Measurements from ENCODE around the gene BIN2.
A peak's percentile ranks its signal among the peaks of the same experiment; 100 is the strongest.
"Not testable (repeated sequence)": the region's sequence is repeated elsewhere in the genome, so short reads cannot be mapped to it uniquely, and the experiment has no call there.

BIN2 gene

DNA sequence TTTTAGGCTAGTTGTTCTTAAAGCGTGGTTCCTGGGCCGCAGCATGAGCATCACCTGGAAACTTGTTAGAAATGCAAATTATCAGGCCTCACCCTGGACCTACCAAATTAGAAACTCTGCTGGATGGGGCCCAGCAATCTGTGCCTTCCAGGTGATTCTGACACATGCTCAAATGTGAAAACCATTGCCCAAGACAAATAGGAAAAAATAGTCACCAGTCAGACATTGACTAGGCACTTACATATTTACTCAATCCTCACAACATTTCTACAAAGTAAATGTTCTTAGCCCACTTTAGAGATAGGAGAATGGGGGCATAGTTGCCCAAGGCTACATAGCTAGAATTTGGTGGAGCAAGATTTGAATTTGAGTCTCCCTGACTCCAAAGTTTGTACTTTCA, 19.2 kb upstream of the BIN2 start:
- DNase-seq, result no peak

DNA sequence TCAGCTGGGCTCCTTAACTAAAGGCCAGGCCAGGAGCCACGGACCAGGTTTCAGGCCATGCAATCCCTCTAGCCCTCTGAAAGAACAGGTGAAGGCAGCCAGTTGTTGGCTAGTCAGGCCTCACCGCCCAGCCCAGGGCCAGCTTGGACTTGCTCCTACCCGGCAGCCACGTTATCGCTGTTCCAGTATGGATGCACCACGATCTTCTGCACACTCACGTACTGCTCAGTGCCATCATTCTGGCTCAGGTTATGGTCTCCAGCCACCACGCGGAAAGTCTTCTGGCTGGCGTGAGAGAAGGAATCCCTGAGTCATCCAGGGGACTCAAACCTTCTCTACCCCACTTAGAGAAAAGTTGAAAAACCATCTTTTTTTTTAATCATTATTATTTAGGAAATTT, 18.4 kb upstream of the BIN2 start:
- DNase-seq, result no peak

DNA sequence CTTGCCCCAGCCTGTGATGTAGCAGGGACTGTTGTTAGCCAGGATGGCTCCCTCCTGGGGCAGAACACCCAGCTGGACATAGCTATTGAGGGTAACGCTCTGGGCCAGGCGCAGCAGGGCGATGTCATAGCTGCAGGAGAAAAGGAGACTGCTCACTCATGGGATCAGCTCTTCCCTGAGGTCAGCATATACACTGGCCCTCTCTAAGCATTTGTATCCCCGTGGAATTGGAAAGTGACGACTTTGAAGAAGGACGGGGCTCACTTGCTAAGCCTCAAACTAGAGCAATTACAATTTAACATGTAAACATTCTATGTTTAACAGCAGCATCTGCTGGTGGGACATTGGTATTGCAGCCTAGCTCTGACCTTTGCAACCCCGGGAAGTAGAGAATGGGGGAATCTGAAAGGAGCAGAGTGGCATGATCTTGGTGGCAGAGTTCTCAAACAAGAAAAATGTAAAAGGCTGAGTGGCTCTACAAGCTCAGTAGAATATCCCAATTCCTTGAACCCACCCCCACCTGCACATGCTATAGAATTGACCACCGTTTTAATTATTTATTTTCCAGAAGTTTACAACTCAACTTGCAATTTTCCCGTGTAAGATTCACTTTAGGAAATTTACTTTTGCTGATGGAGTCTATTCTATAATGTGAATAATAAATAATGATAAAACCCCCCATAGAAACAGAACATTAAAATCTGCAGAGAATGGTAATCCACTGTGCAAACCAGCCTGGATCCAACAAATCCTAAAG, 17.5 kb upstream of the BIN2 start:
- peak; percentile 76 for DNase-seq

DNA sequence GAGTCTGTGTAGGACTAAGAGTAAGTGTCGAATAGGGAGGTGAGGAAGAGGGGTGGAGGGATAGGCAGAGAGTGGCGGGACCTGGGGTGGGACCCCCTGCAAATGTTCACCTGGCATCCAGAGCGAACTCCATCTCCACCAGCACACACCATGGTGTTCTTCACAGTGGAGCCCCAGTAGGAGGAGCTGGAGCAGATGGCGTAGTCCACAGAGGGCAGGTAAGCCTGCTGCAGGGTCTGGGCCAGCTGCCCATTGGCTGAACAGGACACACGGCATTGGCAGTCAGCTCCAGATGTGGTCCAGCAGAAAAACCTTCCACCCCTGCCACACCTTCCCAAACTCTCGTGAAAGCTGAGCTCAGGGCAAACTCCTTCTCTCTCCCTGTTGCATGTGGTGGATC, 15.8 kb upstream of the BIN2 start:
- DNase-seq, result no peak

DNA sequence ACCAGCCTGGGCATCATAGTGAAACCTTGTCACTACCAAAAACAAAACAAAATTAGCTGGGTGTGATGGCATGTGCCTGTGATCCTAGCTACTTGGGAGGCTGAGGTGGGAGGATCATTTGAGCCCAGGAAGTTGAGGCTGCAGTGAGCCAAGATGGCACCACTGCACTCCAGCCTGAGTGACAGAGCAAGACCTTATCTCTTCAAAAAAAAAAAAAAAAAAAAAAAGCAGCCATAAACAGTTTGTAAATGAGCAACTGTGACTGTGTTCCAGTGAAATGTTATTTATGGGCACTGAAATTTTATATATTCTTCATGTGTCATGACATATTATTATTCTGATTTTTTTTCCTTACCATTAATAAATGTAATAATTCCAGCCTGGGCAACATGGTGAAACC, 13.4 kb upstream of the BIN2 start:
- DNase-seq, result not testable (repeated sequence)

DNA sequence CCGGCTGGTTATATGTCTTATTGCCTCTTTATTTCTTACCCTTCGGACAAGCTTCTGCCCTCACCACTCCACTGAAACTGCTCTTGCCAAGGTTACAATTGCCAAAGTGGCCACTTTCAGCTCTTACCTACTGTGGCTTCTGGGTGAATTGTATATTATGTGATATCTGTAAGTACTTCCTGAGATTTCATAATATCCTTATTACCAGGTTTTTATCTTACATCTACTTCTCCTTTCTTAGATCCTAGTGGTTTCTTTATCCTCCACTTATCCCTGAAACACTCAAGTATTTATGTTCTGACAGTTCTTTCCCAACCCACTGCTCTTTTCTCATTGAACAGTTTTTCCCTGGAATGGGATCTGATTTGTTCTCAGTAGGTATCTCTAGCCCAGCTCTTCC, 12.0 kb upstream of the BIN2 start:
- DNase-seq, result no peak

DNA sequence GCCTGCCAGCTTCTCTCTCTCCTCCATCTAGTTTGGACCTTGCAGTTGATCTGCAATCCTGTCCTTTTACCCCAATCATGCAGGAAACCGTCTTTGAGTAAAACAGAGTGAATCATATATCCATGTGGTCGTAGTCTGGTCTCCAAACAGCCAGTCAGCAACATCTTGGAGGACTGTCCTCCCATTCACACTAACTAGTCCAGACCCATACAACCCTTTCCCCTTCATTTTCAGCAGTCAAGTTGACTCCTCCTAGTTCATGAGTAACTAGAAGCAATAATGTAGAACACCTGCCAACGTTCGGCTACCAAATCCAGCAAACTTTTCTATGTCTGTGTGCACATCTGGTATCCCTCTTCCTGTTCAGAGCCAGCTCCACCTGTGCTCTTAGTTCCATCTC, 10.8 kb upstream of the BIN2 start:
- DNase-seq, result no peak

DNA sequence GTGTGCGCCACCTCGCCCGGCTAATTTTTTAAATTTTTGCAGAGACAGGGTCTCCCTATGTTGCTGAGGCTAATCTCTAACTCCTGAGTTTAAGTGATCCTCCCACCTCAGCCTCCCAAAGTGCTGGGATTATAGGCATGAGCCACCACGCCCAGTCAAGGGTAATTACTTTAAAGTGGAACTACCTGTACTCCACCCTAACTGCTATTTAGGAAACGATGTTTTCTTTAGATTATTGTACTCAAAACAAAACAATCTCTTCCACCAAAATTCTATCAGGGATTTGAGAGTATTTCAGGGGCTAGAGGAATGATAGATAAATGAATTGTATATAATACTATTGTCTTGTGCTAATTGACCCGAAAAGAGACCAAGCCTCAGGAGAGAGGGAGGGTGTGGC, 9.6 kb upstream of the BIN2 start:
- no peak for DNase-seq

DNA sequence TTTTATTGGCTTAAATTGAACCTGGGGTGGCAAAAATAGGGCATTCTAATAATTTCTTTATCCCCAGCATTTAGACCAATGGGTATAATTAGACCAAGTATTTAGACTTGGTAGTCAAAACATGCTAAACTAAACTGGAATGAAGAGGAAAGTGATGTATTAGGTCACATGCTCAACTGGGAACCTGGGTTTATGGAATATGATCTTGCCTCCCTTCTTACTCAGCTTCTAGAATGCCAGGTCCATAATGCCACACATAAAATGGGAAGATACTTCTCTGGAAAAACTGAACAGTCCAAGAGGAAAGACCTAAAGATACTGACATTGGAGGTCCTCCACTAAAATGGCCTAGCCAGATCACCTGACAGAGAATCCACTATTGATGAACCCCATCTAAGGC, 6.2 kb upstream of the BIN2 start:
- no peak for DNase-seq

DNA sequence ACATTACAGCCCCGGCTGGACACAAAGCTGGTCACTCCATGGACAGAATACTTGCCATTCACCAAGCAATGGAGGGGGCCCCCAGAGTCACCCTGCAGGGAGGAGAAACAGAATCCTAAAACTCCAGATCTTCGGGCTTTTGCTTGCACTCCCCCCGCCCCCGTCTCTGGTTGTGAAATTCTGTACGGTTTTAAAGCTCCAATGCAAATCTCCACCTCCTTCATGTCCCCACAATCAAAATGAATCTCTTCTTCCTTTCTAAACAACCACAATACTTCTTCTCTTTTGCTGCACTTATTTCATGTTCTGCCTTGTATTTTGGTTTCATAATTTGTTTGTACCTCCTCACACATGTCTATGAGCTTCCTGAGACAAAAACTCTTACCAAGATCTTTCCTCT, 5.8 kb upstream of the BIN2 start:
- no peak for DNase-seq

DNA sequence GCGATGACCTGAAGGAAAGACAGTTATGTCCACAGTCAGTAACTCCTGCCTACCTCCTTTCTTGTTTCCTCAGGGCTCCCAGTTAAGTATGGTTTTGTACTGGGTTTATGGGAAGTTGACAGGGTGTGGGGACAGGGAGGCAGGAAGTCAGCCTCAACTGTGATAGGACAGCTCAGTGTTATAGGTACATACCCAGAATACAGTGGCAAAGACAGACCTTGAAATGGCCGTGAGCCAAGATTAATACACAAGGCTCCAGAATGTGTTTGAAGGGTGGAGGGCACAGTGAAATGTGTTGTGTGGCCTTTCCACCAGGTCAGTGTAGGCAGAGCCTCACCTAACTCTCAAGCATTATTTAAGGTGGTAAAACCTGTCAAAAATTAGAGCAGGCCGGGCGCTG, 4.6 kb upstream of the BIN2 start:
- no peak for DNase-seq

DNA sequence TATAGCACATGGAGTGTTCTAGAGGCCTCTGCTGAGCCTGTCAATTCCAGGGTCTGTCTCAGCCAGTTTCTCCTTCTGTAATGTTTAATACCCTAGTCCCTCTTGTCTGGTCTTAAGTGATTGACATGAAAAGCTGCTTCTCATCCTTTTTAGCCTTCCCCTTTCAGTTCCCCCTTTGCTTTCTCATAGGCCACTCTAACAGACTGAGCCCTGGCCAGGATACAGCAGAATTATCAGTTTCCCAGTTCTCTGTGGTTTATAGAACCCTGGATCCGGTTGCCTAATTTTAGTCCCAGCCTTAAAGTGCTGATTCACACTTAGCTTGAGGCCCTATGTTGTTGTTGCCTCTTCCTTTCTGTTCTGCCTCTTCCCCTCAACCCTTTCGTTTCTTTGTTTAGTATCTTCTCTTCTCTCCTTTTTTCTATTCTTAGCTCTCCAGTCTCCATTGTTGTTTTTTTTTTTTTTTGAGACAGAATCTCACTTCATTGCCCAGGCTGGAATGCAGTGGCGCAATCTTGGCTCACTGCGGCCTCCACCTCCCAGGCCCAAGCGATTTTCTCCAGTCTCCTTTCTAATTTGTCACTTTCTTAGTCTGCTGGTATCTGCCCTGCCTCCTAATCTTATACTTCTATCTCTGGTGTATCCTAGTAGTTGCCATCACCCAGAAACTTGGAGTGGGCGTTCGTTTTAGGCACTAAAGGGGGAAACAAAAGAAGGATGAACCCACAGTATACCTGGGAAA, 2.9 kb upstream of the BIN2 start:
- DNase-seq, result no peak

DNA sequence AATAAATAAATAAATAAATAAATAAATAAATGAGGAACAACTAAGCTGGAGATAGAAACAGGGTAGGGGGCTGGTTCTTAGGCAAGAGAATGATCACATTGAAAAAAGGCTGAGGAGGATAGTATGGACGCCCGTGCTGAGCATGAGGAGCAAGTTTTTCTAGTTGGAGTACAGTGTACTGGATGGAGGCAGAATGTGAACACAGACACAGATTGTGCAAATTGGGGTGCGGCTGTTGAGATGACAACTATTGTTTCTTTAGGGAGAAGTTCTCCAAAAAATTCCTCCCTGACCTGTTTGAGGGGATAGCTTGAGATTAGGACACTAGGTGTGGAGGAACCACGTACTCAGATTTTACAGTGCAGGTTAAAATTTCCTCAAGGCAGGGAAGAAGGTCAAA, 979 bp upstream of the BIN2 start:
- no peak for DNase-seq

DNA sequence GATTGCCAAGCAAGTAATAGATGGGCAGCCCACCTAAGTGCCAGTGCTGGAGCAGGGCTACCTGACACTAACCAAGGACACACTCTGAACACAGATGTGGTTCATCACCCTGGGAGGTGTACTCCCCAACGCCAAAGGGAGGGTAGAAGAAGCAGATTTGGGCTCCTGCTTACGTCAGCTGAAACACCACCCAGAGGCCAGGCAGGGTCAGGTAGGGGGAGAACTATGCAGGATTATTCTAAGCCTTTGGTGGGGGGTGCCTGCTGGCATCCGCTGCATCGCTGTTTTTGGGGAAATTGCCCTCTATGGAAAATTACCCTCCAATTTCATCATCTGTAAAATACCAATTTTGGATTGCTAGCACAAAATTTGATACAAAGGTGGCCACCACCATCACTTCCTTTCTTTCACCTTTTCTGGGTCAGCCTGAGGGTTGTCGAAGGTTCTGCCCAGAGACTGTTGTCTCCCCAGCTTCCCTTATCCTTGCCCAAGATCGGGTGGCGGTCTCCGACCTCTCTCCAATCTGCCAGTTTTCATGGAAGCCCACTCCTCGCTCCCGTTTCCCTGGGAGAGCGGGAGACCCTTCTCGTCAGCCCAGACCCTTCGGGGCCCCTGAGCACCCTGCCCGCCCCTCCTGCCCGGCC, 535 bp downstream of the BIN2 start:
- DNase-seq, result no peak

DNA sequence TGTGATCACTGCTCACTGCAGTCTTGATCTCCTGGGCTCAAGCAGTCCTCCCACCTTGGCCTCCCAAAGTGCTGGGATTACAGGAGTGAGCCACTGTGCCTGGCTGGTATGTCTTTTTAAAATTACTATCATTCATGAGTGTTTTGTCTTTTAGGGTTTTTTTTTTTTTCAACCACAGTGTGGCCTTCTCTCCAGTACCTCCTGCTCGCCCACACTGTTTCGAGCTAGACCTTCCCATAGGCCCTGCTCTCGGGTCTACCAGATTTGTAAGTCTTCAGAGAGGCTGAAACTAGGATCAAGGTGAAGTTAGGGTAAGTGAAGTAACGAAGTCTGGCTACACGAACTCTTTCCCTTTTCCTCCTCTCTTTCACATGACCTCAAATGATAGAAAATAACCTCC, 1.5 kb downstream of the BIN2 start:
- DNase-seq, result no peak

DNA sequence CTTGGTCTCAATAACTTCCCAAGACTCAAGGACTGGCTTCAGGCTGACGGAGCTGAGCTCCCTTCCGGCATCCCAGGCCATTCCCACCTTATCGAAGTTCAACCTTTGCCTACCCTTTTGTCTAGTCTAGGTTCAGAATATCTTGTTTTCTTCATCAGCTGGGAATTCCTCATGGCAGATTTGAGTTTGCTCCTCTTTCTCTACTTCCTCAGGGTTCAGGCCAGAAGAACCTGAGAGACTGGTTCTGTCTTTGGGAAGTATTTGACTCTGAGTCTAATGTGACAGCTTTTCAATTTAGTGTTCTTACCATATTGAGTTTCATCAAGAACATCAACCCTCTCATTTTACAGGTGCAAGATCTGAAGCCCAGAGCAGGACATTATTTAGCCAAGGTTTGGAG, 2.1 kb downstream of the BIN2 start:
- DNase-seq, result no peak

DNA sequence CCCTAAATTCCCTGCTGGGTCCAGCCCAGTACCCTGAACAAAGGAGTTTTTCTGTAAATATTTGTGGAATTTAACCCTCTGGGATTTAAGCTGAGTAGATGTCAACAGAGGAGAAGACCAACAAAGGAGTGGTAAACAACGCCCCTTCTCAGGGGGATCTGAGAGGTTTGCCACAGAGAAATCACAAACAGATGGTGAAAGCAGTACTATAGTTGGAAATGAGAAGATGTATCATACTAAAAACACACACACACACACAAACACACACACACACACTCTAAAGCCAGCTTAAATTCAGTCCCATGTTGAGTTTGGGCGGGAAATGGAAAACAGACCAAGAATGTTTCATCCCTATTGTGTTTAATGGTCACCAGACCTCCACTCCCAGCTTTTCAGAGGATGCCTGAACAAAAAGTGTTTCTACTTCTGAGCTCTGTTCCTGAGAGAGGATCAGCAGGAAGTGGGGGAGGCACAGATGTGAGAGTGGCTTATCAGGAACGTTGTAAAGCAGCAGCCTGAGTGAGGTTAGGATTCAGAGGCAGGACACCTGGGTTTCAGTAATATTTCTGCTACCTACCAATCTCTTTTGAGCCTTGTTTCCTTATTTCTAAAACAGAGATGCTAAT, 3.2 kb downstream of the BIN2 start:
- DNase-seq, result peak; percentile 45

DNA sequence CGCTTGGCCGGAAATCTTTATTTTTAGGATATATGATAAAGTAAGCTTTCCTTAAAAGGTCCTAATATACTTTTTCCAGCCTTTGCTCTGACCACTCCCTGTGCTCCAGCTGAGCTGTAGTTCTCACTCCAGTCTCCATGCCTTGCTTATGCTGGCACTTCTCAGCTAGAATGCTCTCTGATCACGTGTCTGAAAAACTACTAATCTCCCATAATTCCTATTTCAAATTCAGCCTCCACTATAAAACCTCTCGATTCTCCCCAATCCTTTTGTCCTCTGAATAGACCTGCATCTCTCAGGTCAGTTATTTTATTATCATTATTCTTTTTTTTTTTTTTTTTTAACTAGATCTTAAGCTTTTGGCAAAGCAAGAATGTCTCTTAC, 3.7 kb downstream of the BIN2 start:
- DNase-seq, result no peak

DNA sequence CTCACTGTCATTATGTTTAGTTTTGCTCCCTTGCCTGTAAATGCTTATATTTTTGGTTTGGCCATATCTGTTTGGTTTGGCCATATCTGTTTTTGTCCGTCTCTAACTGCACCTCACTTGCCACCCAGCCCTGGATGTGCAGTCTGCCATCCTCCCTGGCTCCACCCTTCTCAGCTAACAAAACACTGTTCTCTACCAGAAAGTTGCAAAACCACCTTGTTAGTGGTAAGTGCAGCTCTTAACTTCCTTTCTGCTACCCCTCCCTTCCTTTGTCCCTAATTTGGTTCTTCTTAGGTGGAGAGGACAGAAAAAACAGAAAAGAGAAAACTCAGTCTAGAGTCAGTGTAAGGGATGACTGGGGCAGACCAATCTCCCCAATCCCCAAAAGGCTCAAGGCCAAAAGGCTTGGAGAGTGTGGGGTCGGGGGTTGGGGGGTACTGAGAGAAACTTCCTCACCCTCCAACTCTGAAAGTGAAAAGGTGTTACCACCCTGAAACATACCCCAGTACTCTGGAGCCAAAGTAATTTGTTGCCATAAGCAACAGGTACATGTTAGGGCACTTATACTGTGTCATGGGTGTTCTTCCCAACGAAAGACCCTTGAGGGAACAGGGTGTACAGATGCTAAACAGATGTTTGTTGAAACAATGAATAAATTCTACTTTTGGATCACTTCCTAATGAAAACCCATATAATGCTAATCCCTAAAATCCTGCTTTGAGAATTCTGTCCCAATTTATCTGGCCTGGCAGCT, 5.0 kb downstream of the BIN2 start:
- DNase-seq, result no peak

DNA sequence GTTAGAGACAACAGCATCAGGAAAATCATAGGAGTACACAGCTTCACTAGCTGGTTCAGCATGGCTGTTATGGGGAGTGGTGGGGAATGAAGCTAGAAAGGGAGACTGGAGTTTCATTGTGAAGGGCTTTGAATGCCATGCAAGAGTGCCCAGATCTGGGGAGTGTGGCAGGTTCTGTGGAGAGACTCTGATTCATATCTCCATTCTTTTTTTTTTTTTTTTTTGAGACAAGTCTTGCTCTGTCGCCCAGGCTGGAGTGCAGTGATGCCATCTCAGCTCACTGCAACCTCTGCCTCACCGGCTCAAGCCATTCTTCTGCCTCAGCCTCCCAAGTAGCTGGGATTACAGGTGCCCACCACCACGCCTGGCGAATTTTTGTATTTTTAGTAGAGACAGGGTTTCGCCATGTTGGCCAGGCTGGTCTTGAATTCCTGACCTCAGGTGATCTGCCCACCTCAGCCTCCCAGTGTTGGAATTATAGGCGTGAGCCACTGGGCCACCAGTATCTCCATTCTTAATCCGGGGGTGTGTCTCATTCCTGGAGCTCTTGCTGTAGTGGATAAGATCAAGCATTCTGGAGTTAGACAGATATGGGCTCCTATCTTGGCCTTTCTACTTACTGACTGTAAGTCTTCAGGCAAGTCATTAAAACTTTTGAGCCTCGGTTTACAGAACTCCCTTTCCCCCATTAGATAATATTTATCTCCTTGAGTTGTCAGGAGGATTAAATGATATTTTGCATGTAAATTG, 5.7 kb downstream of the BIN2 start:
- not testable (repeated sequence) for DNase-seq

DNA sequence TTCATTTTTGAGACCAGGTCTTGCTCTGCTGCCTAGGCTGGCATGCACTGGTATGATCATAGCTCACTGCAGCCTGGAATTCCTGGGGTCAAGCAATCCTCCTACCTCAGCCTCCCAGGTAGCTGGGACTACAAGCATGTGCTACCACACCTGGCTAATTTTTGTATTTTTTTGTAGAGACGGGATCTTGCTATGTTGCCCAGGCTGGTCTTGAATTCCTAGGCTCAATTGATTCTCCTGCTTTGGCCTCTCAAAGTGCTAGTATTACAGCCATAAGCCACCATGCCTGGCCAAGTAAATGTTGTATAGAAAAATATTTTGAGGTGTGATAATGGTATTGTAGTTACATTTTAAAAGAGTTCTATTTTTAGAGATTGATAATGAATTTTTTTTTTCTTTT, 12.6 kb downstream of the BIN2 start:
- DNase-seq, result no peak
